PC-9 (cell line): Measurements from ENCODE around the gene DNAI1. TPM values are rescaled to one million over a fixed set of nuclear protein-coding genes. Genes with fewer than 3 reads are reported as not detected.

ENCODE experiments used
- BruUV-seq: library from RNA; stranded (reverse); fragments of 400-500 nt; replicated peaks from 2 replicates; lab custom pipeline; 2021; lab: Mats Ljungman, UMichigan
- CTCF ChIA-PET: fragments of 300-600 bp; sonication (Branson Sonifier 250); formaldehyde crosslinking; loops from one replicate; lab custom pipeline; 2022; ENCODE audit warnings: antibody characterized with exemption; lab: Charles Lee
- POLR2A ChIA-PET: fragments of 300-600 bp; sonication (Branson Sonifier 250); formaldehyde crosslinking; loops from one replicate; lab custom pipeline; 2022; ENCODE audit warnings: antibody characterized with exemption; ENCODE audit not compliant: unreplicated experiment; lab: Charles Lee
- DNase-seq, 2 experiments: peaks; one replicate each; pipeline versions ENCODE4 v3.0.0 to v3.0.0-alpha.2; 2015 to 2022; ENCODE audit warnings: mixed read lengths in 1 of 2
- H2AFZ ChIP-seq: fragments of 200-600 bp; sonication (generic); 2 replicates; pipeline ENCODE4 v1.8.1; 2017; ENCODE audit warnings: antibody characterized with exemption
- H3F3A ChIP-seq: fragments of 200-600 bp; sonication (generic); 2 replicates; pipeline ENCODE4 v1.8.1; 2017; ENCODE audit warnings: antibody characterized with exemption, mild to moderate bottlenecking, low read depth; ENCODE audit not compliant: insufficient read depth
- H3K27ac ChIP-seq: fragments of 200-600 bp; sonication (generic); 2 replicates; pipeline ENCODE4 v1.6.1; 2016; ENCODE audit warnings: mixed run types
- H3K27me3 ChIP-seq: fragments of 200-600 bp; sonication (generic); 2 replicates; pipeline ENCODE4 v1.6.1; 2016; ENCODE audit warnings: low read depth, mixed run types; ENCODE audit not compliant: insufficient read depth
- H3K36me3 ChIP-seq: fragments of 200-600 bp; sonication (generic); 2 replicates; pipeline ENCODE4 v1.6.1; 2016; ENCODE audit warnings: low read depth, mixed run types
- H3K4me1 ChIP-seq: fragments of 200-600 bp; sonication (generic); replicated peaks from 2 replicates; pipeline ENCODE4 v1.6.1; 2016; ENCODE audit warnings: mixed run types; ENCODE audit not compliant: insufficient read depth
- H3K4me2 ChIP-seq: fragments of 200-600 bp; sonication (generic); 2 replicates; pipeline ENCODE4 v1.6.1; 2017; ENCODE audit warnings: mixed run types
- H3K4me3 ChIP-seq: fragments of 200-600 bp; sonication (generic); 2 replicates; pipeline ENCODE4 v1.6.1; 2016; ENCODE audit warnings: mixed run types
- H3K79me2 ChIP-seq: fragments of 200-600 bp; sonication (generic); 2 replicates; pipeline ENCODE4 v1.6.1; 2017; ENCODE audit warnings: low read depth, mixed run types
- H3K9me2 ChIP-seq: fragments of 200-600 bp; sonication (generic); 2 replicates; pipeline ENCODE4 v1.8.1; 2017; ENCODE audit warnings: mild to moderate bottlenecking; ENCODE audit not compliant: insufficient read depth
- H3K9me3 ChIP-seq: fragments of 200-600 bp; sonication (generic); 2 replicates; pipeline ENCODE4 v1.8.1; 2016; ENCODE audit warnings: low read depth; ENCODE audit not compliant: insufficient read depth
- H4K20me1 ChIP-seq: fragments of 200-600 bp; sonication (generic); 2 replicates; pipeline ENCODE4 v1.8.1; 2017; ENCODE audit not compliant: insufficient read depth
- EZH2 ChIP-seq: fragments of 200-600 bp; sonication (generic); IDR thresholded peaks from 2 replicates; pipeline ENCODE4 v1.8.0; 2017; ENCODE audit warnings: antibody characterized with exemption, low read depth
- intact Hi-C: fragments of 100-400 bp; cut with micrococcal nuclease; formaldehyde crosslinking; loops from one replicate; pipeline ENCODE4 v1.10.0; 2022; ENCODE audit not compliant: unreplicated experiment
- total RNA-seq: library from RNA; stranded (reverse); gene quantifications from 2 replicates; pipeline ENCODE4 v1.2.3, GENCODE V29; 2021
- TF ChIP-seq, protein P1 (sequence below): fragments of 200-600 bp; sonication (generic); conservative IDR thresholded peaks from 2 replicates; pipeline ENCODE4 v1.6.1; 2017; ENCODE audit warnings: mixed run types, antibody characterized with exemption, mild to moderate bottlenecking, moderate library complexity

Gene DNAI1
- total RNA-seq, 1 experiment from 2014 or later = 1.6 TPM

DNA sequence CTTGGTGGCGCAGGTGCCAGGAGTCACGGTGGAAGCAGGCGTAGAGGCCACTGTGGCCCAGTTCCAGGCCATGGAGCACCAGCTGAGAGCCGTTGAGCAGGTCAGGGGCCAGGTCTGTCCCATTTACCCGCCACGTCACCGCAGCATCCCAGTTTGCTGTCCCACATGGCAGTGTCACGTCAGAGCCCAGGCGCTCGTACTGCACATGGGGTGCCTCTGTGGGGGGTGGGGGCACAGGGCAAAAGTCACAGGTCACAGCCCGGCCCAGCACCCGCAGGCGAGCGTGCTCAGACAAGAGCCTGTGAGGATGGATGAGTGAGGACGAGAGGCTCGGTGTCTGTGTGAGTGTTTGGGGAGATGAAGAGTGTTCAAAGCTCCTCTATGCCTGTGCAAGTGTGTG is 106.0 kb downstream of the DNAI1 start:
- H3K9me3 ChIP-seq = no peaks in the 10 kb centered on the region
- no peaks in the 10 kb centered on the region for H3K4me1 ChIP-seq
- intact Hi-C loops = no loop called here
- H3K4me2 ChIP-seq = no peak overlapping the region
- no peak overlapping the region for H3K4me3 ChIP-seq
- no peak for DNase-seq
- no peak overlapping the region for H3K27ac ChIP-seq
- H3K27me3 ChIP-seq = peaks cover 31% of the 10 kb centered on the region
- H4K20me1 ChIP-seq = no peaks in the 10 kb centered on the region
- H3F3A ChIP-seq = no peaks in the 10 kb centered on the region
- TF ChIP-seq, protein P1, sequence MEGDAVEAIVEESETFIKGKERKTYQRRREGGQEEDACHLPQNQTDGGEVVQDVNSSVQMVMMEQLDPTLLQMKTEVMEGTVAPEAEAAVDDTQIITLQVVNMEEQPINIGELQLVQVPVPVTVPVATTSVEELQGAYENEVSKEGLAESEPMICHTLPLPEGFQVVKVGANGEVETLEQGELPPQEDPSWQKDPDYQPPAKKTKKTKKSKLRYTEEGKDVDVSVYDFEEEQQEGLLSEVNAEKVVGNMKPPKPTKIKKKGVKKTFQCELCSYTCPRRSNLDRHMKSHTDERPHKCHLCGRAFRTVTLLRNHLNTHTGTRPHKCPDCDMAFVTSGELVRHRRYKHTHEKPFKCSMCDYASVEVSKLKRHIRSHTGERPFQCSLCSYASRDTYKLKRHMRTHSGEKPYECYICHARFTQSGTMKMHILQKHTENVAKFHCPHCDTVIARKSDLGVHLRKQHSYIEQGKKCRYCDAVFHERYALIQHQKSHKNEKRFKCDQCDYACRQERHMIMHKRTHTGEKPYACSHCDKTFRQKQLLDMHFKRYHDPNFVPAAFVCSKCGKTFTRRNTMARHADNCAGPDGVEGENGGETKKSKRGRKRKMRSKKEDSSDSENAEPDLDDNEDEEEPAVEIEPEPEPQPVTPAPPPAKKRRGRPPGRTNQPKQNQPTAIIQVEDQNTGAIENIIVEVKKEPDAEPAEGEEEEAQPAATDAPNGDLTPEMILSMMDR = no peak
- TF ChIP-seq EZH2 = no peak
- no peak overlapping the region for H2AFZ ChIP-seq
- CTCF ChIA-PET = no interaction called here
- no peaks in the 10 kb centered on the region for H3K79me2 ChIP-seq
- no peaks in the 10 kb centered on the region for H3K36me3 ChIP-seq
- BruUV-seq = no TSS peak
- no peaks in the 10 kb centered on the region for H3K9me2 ChIP-seq
- POLR2A ChIA-PET = no interaction called here

GRCh38 chr9:34565856-34566255 is 107.3 kb downstream of the DNAI1 start:
- no peak for TF ChIP-seq EZH2
- TF ChIP-seq, protein P1 = no peak
- intact Hi-C loops = no loop called here
- no peak overlapping the region for H3K27ac ChIP-seq
- no peak overlapping the region for H3K4me3 ChIP-seq
- no peaks in the 10 kb centered on the region for H3F3A ChIP-seq
- no peak overlapping the region for H2AFZ ChIP-seq
- H3K4me1 ChIP-seq = no peaks in the 10 kb centered on the region
- H3K4me2 ChIP-seq = no peak overlapping the region
- no TSS peak for BruUV-seq
- no peaks in the 10 kb centered on the region for H4K20me1 ChIP-seq
- POLR2A ChIA-PET = no interaction called here
- no peaks in the 10 kb centered on the region for H3K9me3 ChIP-seq
- no peak for DNase-seq
- no peaks in the 10 kb centered on the region for H3K79me2 ChIP-seq
- CTCF ChIA-PET = no interaction called here
- H3K9me2 ChIP-seq = no peaks in the 10 kb centered on the region
- no peaks in the 10 kb centered on the region for H3K36me3 ChIP-seq
- peaks cover 31% of the 10 kb centered on the region for H3K27me3 ChIP-seq

GRCh38 chr9:34566322-34566721 is 107.7 kb downstream of the DNAI1 start:
- H3K4me1 ChIP-seq = no peaks in the 10 kb centered on the region
- ChIA-PET CTCF (no interaction called here), POLR2A (no interaction called here)
- H2AFZ ChIP-seq = no peak overlapping the region
- no peak overlapping the region for H3K4me2 ChIP-seq
- no TSS peak for BruUV-seq
- H3K79me2 ChIP-seq = no peaks in the 10 kb centered on the region
- no peaks in the 10 kb centered on the region for H3K36me3 ChIP-seq
- H3K27me3 ChIP-seq = peaks cover 31% of the 10 kb centered on the region
- DNase-seq = no peak
- intact Hi-C loops = no loop called here
- TF ChIP-seq, protein P1 = no peak
- no peak for TF ChIP-seq EZH2
- no peaks in the 10 kb centered on the region for H4K20me1 ChIP-seq
- H3K27ac ChIP-seq = no peak overlapping the region
- H3K9me2 ChIP-seq = no peaks in the 10 kb centered on the region
- H3K4me3 ChIP-seq = no peak overlapping the region
- H3F3A ChIP-seq = no peaks in the 10 kb centered on the region
- no peaks in the 10 kb centered on the region for H3K9me3 ChIP-seq
